IPS-NIHi11 (cell line): ENCODE measurements around the gene ZNF600.
"Not testable (repeated sequence)": the region's sequence is repeated elsewhere in the genome, so short reads cannot be mapped to it uniquely, and the experiment has no call there.

Source experiments
- DNase-seq: peaks from one replicate; pipeline ENCODE4 v3.0.0; 2012; ENCODE audit warnings: mixed read lengths, low spot score

Gene ZNF600

GRCh38 chr19:52786464-52787354 is at the start of gene ZNF600:
Gene ZNF600, minus strand, starts transcription at chr19:52786791. Its CDS starts 7,903 bp downstream, at chr19:52778888.
- DNase-seq, result peak; percentile 74

GRCh38 chr19:52834289-52834688 is 47.7 kb upstream of the ZNF600 start:
- DNase-seq, result not testable (repeated sequence)

GRCh38 chr19:52833541-52833940 is 47.0 kb upstream of the ZNF600 start:
- not testable (repeated sequence) for DNase-seq

GRCh38 chr19:52829866-52830265 is 43.3 kb upstream of the ZNF600 start:
- DNase-seq, result not testable (repeated sequence)

GRCh38 chr19:52825765-52826164 is 39.2 kb upstream of the ZNF600 start:
- no peak for DNase-seq

- no peak for DNase-seq
Observed at GRCh38 chr19:52823676-52824075, 37.1 kb upstream of the ZNF600 start.

- DNase-seq, result peak; percentile 46
Observed at GRCh38 chr19:52821204-52821960, 34.8 kb upstream of the ZNF600 start, which contains the start of gene ZNF28. Gene ZNF28, minus strand, starts transcription at chr19:52821633. Its CDS starts 3,675 bp downstream, at chr19:52817958.

- not testable (repeated sequence) for DNase-seq
Observed at GRCh38 chr19:52820472-52821203, 34.0 kb upstream of the ZNF600 start.

- DNase-seq, result no peak
Observed at GRCh38 chr19:52809801-52810200, 23.2 kb upstream of the ZNF600 start.

GRCh38 chr19:52799950-52800640 is 13.5 kb upstream of the ZNF600 start:
- DNase-seq, result not testable (repeated sequence)

- DNase-seq, result no peak
Observed at GRCh38 chr19:52789440-52789839, 2.8 kb upstream of the ZNF600 start.

- DNase-seq, result peak; percentile 12
Observed at GRCh38 chr19:52786078-52786463, 520 bp downstream of the ZNF600 start.

GRCh38 chr19:52785506-52785905 is 1.1 kb downstream of the ZNF600 start:
- no peak for DNase-seq

- not testable (repeated sequence) for DNase-seq
Observed at GRCh38 chr19:52782864-52783263, 3.7 kb downstream of the ZNF600 start.

- DNase-seq, result no peak
Observed at GRCh38 chr19:52778811-52779210, 7.8 kb downstream of the ZNF600 start.

- not testable (repeated sequence) for DNase-seq
Observed at GRCh38 chr19:52756447-52756846, 30.1 kb downstream of the ZNF600 start.

GRCh38 chr19:52749780-52750179 is 36.8 kb downstream of the ZNF600 start:
- DNase-seq, result no peak

GRCh38 chr19:52748336-52748950 is 38.1 kb downstream of the ZNF600 start:
- DNase-seq, result peak; percentile 36

GRCh38 chr19:52745919-52746318 is 40.7 kb downstream of the ZNF600 start:
- DNase-seq, result not testable (repeated sequence)

- no peak for DNase-seq
Observed at GRCh38 chr19:52743091-52743490, 43.5 kb downstream of the ZNF600 start.

- DNase-seq, result no peak
Observed at GRCh38 chr19:52742516-52742915, 44.1 kb downstream of the ZNF600 start.
